Ecto neural progenitor cell (in vitro differentiated cells): Measurements from ENCODE around the gene NUDT1.

Experiments used
- DNase-seq: peaks from one replicate; pipeline ENCODE4 v3.0.0-alpha.2; 2018; ENCODE audit warnings: low spot score

Gene NUDT1

DNA sequence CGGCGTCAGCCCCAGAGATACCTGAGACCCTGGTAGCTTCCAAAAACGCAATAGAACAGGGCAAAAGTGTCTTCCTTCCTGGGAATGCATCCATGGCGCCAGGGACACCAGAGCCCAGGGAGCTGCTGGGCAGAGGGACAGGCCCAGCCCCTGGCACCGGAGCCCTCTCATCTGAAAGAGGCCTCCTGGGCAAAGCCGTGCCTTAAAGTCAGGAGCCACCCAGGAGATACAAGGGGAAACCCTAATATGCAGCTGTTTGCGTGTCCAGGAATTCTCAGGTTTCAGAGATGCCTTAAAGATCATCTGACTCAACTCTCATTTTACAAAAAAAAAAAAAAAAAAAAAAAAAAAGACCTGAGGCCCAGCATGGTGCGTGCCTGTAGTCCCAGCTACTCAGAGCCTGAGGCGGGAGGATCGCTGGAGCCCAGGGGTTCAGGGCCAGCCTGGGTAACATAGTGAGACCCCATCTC lies 28.0 kb downstream of the NUDT1 start:
- no peak for DNase-seq

DNA sequence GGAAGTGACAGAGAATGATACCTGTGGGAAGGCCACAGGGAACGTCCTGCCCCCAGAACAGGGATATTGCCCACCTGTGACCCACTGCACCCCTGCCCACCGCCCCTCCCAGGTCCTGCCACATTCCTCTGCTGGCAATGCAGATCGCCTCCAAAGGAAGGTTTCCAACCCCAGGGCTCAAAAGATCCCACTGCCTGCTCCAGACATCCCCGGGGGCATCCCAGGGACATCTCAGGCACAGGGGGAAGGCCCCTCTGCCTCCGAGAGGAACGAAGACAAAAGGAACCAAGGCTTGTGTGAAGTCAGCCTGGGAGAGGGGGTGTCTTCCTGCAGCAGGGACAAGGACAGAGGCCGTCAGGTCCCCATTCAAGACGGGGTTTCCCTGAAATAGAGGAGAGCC lies 28.5 kb downstream of the NUDT1 start:
- DNase-seq = no peak

DNA sequence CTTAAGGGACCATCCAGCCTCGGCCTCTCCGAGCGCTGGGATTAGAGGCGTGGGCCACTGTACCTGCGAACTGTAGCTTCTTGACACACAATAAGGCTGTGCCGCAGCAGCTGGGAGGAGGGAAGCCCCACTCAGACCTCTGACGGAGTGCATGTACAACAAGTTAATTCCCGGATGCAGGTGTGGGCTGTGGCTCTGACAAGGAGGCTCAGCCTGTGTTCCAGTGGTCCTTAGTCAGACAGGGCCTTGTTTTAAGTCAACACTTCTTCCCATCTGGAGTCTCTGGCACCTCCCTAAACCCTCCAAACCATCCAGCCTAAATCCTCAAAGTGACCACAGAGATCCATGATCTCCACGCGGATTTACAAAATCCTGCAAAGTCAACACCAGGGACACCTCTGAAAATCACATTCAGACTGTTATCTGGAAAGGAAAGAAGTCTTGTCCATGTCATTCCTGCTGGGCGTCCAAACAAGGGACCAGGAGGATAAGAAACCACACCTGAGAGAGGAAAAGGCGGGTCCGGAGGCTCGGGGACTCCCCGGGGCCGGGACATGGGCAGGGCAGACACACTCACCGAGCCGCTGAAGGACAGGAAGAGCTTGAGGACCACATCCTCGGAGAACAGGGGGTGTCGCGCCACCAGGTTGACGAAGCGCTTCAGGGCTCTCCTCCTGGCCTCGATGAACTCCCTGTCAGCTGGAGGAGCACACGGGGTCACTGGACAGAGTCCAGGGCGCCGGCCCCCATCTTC lies 29.4 kb downstream of the NUDT1 start:
- DNase-seq = no peak

DNA sequence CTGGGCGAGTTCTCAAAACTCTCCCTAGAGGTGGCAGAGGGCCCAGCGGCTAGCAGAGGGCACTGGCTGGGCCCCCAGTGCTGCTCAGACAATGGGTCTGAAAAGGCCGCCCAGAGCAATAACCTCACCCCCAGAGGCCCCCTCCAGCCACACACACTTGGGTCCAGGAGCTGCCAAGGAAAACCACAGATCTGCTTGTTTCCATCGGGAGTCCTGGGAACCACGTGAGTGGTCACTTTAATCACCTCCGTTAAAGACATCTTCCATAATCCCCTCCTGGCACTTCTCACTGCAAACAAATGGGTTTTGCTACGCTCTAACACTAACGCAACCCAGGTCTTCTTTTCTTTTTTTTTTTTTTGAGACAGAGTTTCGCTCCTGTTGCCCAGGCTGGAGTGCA lies 30.0 kb downstream of the NUDT1 start:
- no peak for DNase-seq

DNA sequence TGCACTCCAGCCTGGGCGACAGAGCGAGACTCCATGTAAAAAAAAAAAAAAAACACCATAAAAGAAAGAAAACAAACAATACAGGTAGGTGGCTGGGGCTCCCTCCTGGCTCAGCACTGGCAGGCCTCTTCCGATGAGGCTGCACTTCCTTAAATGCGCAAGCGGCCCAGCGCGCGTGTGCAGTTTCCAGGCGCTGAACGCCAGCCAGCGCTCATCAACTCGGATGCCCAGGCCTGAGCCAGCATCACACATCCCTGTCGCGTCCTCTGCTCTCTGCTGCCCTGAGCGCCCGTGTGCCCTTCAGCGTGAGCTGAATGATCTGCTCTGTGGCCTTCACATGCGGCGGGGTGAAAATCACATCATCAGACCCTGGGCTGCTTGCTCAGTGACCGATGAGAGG lies 31.8 kb downstream of the NUDT1 start:
- no peak for DNase-seq

DNA sequence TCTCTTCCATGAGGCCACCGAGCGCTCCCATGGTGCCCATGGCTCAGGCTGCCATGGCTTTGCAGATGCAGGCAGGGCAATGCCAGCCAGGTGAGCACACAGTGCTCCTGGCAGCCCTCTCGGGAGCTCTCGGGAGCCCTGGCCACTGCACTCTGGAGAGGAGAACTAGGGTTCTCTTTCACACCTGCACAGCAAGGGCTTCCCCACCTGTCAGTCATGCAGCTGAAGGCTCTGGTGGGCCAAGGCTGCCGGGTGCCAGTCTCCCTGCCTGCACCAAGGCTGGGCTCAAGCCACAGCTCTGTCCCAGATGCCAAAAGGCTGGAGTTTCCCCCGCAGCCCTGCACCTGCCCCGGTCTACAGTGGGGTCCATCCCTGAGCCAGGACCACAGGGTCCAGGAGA lies 32.6 kb downstream of the NUDT1 start:
- no peak for DNase-seq

DNA sequence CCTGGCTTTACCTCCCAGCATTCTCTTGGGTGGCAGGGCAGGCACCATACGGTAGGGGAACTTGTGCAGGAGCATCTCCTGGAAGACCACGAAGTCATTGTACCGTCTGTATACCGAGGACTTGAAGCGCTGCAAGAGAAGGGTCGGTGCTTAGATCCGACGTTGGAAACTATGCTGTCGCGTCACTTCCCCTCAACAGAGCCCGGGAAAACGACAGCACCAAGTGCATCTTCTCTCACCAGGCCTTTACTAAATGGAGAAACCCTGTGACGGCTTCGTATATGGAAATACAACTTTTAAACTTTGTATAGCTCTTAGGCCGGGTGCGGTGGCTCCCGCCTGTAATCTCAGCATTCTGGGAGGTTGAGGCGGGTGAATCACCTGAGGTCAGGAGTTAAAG lies 33.1 kb downstream of the NUDT1 start:
- DNase-seq = no peak

DNA sequence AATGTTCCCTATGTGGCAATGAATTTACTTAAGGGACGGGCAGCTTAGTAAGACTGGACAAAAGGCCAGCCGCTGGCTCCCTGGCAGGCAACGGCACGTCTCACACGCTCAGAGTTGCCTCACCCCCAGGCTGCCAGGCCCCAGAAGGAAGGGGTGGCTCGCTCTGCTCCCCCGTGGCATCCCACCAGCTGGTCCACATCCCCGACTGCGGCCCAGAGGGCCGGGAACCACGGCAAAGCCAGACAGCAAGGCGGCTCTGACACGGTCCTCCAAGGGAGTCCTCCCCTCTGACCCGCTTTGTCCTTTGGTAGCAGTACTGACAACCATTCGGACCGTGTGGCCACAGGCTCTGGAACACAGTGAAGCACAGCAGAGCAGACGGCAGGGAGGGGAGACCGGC lies 34.1 kb downstream of the NUDT1 start:
- DNase-seq = no peak

DNA sequence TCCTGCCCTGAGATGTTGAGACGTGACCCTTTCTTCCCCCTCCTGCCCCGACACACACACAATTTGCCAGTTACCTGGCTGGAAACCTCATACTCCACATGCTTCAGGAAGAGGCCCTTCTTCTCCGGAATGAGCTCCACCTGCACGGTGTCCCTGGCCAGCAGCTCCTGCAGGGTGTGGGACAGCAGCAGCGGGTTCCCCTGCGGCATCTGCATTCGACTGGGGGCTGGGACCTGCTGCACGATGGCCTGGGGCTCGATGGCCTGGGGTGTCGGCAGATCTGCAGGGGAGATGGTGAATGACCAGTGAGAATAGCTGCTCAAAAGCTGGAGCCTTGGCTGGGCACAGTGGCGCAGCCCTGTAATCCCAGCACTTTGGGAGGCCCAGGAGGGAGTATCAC lies 36.0 kb downstream of the NUDT1 start:
- DNase-seq = no peak

DNA sequence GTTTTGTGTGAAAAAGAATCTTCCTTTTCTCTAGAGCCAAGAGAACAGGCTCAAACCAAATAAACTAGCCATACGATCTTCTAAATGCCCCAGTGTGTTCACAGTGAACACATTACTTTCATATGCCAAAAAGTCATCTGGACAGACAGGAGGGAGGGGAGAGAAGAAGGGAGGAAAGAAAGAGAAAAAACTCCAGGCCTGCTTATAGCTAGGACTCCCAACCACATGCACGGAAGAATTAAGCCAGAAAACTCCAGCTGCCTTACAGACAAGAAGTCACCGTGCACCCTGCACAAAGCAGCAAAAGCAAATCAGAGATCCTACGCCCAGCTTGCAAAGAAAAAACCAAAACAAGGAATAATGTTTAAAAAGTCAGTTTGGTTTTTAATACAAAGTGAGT lies 37.9 kb downstream of the NUDT1 start:
- DNase-seq = no peak

DNA sequence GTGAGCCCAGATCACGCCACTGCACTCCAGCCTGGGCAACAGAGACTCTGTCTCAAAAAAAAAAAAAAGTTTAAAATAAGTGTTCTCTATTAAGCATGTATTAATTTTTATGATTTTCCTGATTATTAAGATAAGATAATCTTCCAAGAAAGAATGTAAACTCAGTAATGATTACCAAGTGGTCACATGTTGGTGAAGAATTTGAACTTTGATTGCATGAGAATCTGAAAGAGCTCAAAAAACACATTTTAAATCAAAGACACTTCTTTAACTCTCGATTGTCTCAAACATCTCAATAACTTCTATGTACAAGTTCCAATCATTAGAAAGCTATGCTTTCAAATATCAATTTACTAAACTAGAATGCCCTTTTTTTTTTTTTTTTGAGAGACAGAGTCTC lies 38.4 kb downstream of the NUDT1 start:
- DNase-seq = no peak

DNA sequence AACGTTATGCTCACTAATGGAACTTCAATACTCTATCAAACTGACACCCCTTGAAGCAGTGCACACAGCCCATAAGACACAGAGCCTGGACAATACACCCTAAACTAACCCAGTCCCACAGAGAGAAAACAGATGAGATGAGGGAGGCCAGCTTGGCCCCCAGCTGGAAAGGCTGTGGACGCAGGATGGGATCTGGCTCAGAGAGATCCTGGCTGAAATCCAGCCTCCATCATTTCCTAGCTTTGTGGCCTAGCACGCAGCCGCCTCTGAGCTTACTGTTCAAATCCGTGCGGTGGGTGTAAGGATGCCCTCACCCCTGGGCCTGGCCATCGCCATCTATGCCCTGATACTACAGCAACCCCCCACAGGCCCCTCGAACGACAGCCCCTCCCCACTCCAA lies 39.5 kb downstream of the NUDT1 start:
- no peak for DNase-seq

DNA sequence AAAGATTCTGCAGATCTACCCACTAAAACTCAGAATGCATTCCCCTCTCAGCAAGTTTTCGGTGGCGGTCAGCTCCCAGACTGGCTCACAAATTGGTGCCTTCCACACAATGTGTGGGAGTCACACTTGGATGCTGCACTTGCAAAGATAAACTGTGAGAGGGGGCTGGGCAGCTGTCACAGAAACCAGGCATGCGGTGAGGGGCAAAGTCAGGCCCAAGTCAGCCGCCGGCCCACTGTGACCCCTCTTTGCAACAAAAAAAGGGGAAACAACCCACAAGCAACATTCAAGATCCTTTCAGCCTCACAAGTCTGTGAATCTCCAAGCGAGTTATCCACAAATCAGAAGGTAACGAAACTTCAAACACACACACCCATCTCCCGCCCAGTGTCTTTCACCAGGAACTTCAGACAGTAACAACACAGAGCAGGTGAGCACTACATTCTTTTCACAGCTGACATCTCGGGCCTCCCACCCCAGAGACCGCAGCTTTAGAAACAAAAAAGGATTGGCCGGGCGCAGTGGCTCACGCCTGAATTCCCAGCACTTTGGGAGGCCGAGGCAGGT lies 40.2 kb downstream of the NUDT1 start:
- DNase-seq = no peak

DNA sequence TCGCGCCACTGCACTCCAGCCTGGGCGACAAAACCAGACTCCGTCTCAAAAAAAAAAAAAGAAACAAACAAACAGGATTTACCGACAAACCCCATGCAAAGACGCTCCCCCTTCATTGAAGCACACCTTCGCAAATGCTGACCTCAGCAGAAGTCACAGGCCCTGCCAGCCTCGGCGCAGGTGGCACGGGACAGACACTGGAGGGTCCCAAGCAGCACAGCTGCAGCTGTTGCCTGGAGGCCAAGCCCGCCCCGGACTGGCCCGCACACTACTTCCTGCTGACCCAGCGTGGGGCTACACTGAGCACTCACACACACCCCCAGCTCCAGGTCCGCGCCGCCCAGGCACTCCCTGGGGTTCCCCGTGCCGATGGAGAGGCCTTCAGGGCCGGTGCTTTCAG lies 41.0 kb downstream of the NUDT1 start:
- no peak for DNase-seq

DNA sequence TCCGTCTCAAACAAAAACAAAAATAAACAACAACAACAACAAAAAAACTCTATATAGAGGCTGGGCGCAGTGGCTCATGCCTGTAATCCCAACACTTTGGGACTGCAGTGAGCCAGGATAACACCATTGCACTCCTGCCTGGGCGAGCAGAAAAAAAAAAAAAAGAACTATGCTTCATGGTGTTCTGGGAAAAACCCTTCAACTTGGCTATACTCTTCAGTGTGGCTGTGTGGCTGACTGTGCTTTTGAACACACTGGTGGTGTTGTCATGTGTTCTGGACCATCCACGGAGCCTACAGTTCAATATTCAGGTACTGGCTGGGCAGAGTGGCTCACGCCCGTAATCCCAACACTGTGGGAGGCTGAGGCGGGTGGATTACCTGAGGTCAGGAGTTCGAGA lies 45.7 kb downstream of the NUDT1 start:
- DNase-seq = no peak

DNA sequence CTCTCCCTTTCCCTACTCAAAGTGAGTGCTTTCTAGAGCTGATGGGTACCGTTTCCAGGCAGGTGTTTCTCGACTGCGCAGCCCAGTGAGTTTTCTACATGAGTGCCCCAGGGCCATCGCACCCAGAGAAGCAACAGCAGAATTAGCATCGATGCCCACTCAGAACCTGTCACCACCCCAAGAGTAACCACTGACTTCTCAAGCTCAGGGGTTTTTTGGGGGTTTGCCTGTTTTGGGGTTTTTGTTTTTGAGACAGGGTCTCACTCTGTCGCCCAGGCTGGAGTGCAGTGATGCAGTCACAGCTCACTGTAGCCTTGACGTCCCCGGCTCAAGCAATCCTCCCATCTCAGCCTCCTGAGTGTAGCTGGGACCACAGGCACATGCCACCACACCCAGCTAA lies 46.5 kb downstream of the NUDT1 start:
- no peak for DNase-seq

DNA sequence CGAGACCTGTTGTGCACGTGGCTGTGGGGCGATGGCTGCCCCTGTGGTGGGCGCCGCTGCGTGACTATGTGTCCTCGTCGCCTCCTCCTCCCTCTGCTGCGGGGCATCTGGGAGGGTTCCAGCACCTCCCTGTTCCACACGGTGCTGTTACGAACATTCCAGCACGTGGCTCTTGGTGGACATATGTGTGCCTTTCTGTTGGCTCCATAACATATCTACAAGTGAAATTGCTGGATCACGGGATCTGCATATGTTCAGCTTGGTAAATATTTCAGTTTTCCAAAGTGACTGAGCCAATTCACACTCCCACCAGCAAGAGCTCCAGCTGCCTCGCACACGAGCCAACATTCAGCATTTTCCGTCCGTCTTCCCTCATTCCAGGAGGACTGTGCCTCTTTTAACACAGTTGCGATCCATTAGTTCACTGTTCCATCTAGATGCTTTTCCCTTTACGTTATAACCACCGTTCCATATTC lies 47.1 kb downstream of the NUDT1 start:
- DNase-seq = no peak

DNA sequence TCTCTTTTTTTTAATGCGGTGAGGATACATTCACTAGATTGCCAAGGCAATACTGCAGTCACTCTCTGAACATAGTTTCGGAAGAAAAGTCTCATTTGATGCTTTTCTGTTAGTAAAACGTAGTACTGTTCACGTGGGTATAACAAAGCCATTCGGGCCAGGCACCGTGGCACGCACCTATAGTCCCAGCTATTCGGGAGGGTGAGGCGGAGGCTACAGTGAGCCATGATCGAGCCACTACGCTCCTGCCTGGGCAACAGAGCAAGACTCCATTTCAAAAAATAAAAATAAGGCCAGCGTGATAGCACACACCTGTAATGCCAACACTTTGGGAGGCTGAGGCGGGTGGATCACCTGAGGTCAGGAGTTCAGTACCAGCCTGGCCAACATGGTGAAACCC lies 47.6 kb downstream of the NUDT1 start:
- no peak for DNase-seq

DNA sequence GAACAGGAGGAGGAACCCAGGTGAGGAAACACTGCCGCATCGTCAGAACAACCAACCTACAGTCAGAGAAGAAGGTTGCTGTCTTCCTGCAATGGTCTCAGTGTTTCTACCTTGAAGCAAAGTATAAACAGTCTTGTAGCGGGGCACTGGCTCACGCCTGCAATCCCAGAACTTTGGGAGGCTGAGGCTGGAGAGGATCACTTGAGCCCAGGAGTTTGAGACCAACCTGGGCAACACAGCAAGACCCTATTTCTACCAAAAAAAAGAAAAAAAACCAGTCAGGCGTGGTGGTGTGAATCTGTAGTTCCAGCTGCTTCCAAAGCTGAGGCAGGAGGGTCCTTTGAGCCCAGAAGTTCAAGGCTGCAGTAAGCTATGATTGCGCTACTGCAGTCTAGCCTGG lies 48.9 kb downstream of the NUDT1 start:
- DNase-seq = no peak

DNA sequence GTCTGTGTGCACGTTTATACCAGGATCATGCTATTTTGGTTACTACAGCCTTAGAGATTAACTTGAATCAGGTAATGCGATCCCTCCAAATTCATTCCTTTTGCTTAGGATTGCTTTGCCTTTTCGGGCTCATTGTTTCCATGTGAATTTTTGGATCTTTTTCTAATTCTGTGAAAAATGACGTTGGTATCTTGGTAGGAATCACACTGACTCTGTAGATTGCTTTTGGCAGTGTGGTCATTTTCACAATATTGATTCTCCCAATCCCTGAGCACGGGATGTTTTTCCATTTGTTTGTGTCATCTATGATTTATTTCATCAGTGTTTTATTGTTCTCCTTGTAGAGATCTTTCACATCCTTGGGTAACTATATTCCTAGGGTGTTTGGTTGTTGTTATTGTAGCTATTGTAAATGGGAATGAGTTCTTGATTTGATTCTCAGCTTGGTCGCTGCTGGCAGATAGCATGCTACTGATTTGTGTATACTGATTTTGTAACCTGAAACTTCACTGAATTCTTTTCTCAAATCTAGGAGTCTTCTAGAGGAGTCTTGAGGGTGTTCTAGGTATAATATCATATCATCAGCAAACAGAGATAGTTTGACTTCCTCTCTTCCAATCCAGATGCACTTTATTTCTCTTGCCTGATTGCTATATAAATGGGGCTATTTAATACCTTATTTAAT lies 54.1 kb downstream of the NUDT1 start:
- no peak for DNase-seq

DNA sequence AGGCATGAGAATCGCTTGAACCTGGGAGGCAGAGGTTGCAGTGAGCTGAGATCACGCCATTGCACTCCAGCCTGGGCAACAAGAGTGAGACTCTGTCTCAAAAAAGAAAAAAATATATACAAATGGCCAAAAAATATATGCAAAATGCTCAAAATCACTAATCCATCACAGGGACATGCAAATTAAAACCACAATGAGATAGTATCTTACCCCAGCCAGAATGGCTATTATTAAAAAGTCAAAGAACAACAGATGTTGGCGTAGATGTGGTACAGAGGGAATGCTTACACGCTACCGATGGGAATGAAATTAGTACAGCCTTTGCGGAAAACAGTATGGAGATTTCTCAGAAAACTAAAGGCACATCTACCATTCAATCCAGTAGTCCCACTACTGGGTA lies 54.8 kb downstream of the NUDT1 start:
- DNase-seq = no peak

DNA sequence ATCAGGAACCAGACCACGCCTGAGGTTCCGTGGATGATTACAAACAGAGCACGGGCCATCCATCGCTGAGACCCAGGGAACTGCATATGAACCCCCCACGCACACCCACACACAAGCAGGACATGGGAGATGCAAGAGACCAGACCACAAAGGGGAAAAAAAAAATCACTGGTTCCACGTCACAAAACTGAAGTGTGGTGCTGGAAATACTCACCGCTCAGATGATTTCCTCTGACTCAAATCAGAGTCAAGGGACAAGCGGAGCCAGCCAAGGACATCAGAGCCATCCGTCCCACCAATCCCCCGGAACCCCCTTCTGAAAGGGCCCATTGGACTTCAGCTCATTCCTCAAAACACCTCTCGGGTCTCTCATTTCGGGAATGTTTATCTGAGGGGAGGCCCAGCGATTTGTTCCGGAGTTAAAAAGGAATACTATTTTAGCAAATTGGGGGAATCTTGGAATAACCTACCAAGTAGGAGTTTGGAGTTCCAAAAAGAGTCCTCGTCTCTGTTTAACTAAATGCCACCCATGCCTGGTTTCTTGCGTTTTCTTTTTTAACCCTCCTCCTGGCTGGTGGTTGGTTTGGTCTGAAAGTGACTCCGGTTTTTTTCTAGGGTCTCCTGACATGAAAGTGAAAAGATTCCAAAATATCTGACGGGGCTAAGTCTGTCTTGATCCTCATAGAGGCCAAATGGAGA lies 57.3 kb downstream of the NUDT1 start:
- no peak for DNase-seq
